Osteoblast (primary cell): Measurements from ENCODE around the gene PTH2R. TPM values are rescaled to one million over a fixed set of nuclear protein-coding genes. Genes with fewer than 3 reads are reported as not detected.

ENCODE experiments used
- DNase-seq: peaks from one replicate; pipeline ENCODE4 v3.0.0; 2011; ENCODE audit warnings: low spot score, mixed read lengths; ENCODE audit not compliant: insufficient read length; ENCODE audit errors: missing footprints
- H2AFZ ChIP-seq: 2 replicates; pipeline ENCODE4 v1.6.0; 2011; ENCODE audit warnings: mild to moderate bottlenecking, low read length
- H3K27ac ChIP-seq: 2 replicates; pipeline ENCODE4 v1.5.1; 2011; ENCODE audit warnings: mild to moderate bottlenecking, low read depth, low read length, moderate library complexity
- H3K27me3 ChIP-seq: 2 replicates; pipeline ENCODE4 v1.6.0; 2012; ENCODE audit warnings: mild to moderate bottlenecking, control low read depth, inconsistent platforms, low read length, moderate library complexity; ENCODE audit not compliant: insufficient read depth
- H3K36me3 ChIP-seq: 2 replicates; pipeline ENCODE4 v1.5.1; 2011; ENCODE audit warnings: mild to moderate bottlenecking, low read length, control low read depth, moderate library complexity; ENCODE audit not compliant: insufficient read depth
- H3K4me1 ChIP-seq: 2 replicates; pipeline ENCODE4 v1.5.1; 2011; ENCODE audit warnings: mild to moderate bottlenecking, low read length, control low read depth, moderate library complexity; ENCODE audit not compliant: insufficient read depth
- H3K4me2 ChIP-seq: 2 replicates; pipeline ENCODE4 v1.6.0; 2011; ENCODE audit warnings: mild to moderate bottlenecking, low read length; ENCODE audit not compliant: insufficient read depth
- H3K4me3 ChIP-seq: fragments of 200-600 bp; sonication (generic); 3 replicates; pipeline ENCODE4 v1.5.1; 2012; ENCODE audit warnings: mild to moderate bottlenecking, low read length, inconsistent platforms; ENCODE audit not compliant: insufficient read depth
- H3K79me2 ChIP-seq: 2 replicates; pipeline ENCODE4 v1.6.0; 2012; ENCODE audit warnings: mild to moderate bottlenecking, low read length, control low read depth, inconsistent platforms; ENCODE audit not compliant: insufficient read depth
- H3K9me3 ChIP-seq: 2 replicates; pipeline ENCODE4 v1.5.1; 2011; ENCODE audit warnings: low read depth, low read length, control low read depth
- H4K20me1 ChIP-seq: 2 replicates; pipeline ENCODE4 v1.6.0; 2012; ENCODE audit warnings: mild to moderate bottlenecking, low read length, control low read depth; ENCODE audit not compliant: insufficient read depth
- total RNA-seq: library from RNA; depleted of rRNA; stranded (reverse); fragments of >200 nt; gene quantifications from 2 replicates; pipeline ENCODE4 v1.2.3, GENCODE V29; 2012
- TF ChIP-seq, protein P1 (sequence below): IDR thresholded peaks from 2 replicates; pipeline ENCODE4 v1.5.1; 2011; ENCODE audit warnings: mild to moderate bottlenecking, low read depth, low read length, moderate library complexity; ENCODE audit errors: extremely low read depth

PTH2R gene
- total RNA-seq, 1 donor = under 0.01 TPM

DNA sequence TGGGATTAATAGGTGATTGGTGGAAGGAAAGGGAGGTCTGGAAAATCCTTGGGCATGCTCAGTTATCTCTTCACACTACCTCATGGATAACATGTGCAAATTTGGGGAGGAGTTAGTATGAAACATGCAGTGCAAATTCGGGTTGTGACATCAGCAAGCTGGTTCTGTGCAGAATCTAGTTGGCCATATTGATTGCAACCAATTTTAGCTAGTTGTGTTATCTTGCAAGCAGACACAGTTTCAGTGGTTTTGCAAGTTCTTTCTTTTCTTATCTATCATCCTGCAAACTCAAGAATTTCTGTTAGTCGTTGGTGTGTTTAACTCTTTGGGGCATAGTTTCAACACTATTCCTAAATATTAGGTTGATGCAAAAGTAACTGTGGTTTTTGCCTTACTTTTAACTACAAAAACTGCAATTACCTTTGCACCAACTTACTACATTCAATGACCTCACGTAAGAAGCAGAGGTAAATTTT lies 135.4 kb downstream of the PTH2R start:
- Histone ChIP-seq H3K27me3 (no peaks in the 10 kb centered on the region), H3K9me3 (no peaks in the 10 kb centered on the region), H3K4me3 (no peak overlapping the region), H2AFZ (no peak overlapping the region), H3K27ac (no peak overlapping the region), H3K36me3 (no peaks in the 10 kb centered on the region), H3K4me1 (no peaks in the 10 kb centered on the region), H3K79me2 (no peaks in the 10 kb centered on the region), H4K20me1 (no peaks in the 10 kb centered on the region), H3K4me2 (no peak overlapping the region)
- no peak for DNase-seq
- TF ChIP-seq, protein P1, sequence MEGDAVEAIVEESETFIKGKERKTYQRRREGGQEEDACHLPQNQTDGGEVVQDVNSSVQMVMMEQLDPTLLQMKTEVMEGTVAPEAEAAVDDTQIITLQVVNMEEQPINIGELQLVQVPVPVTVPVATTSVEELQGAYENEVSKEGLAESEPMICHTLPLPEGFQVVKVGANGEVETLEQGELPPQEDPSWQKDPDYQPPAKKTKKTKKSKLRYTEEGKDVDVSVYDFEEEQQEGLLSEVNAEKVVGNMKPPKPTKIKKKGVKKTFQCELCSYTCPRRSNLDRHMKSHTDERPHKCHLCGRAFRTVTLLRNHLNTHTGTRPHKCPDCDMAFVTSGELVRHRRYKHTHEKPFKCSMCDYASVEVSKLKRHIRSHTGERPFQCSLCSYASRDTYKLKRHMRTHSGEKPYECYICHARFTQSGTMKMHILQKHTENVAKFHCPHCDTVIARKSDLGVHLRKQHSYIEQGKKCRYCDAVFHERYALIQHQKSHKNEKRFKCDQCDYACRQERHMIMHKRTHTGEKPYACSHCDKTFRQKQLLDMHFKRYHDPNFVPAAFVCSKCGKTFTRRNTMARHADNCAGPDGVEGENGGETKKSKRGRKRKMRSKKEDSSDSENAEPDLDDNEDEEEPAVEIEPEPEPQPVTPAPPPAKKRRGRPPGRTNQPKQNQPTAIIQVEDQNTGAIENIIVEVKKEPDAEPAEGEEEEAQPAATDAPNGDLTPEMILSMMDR = no peak

GRCh38 chr2:208542465-208543041 lies 136.0 kb downstream of the PTH2R start:
- Histone ChIP-seq H3K9me3 (no peaks in the 10 kb centered on the region), H2AFZ (no peak overlapping the region), H3K36me3 (no peaks in the 10 kb centered on the region), H4K20me1 (no peaks in the 10 kb centered on the region), H3K4me2 (no peak overlapping the region), H3K4me1 (no peaks in the 10 kb centered on the region), H3K27me3 (no peaks in the 10 kb centered on the region), H3K27ac (no peak overlapping the region), H3K4me3 (no peak overlapping the region), H3K79me2 (no peaks in the 10 kb centered on the region)
- DNase-seq = no peak
- TF ChIP-seq, protein P1 = no peak

Other genes with a start within 250 kb of the PTH2R start
- not detected in 2 replicates for gene CRYGA, start 243.2 kb upstream of the PTH2R start, total RNA-seq
- gene C2orf80, start 216.8 kb upstream of the PTH2R start, total RNA-seq = not detected in 2 replicates
- 181 and 226 TPM in 2 replicates for gene IDH1, start 151.7 kb upstream of the PTH2R start, total RNA-seq
- 52.7 and 57.9 TPM in 2 replicates for gene PIKFYVE, start 140.5 kb upstream of the PTH2R start, total RNA-seq